ENCODE measurements around the gene PFN2. TPM values are rescaled to one million over a fixed set of nuclear protein-coding genes. Genes with fewer than 3 reads are reported as not detected.
"Not testable (repeated sequence)": the region's sequence is repeated elsewhere in the genome, so short reads cannot be mapped to it uniquely, and the experiment has no call there.

The PFN2 gene
- total RNA-seq, 2 experiments from 2014 or later: 0.53 TPM; not detected in 1

DNA sequence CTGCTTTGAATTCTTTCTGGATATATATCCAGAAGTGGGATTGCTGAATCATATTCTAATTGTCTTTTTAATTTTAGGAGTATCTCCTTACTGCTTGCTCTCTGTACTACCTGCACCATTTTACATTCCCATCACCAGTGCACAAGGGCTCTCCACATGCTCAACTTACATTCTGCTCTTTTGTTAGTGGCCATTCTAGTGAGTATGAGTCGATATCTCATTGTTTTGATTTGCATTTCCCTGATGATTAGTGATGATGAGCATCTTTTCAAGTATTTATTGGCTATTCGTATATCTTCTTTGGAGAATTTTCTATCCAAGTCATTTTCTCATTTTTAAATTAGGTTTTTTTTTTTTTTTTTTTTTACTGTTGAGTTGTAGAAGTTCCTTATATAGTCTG is 29.5 kb downstream of the PFN2 start:
- ATAC-seq: no peak
- no peaks in the 10 kb centered on the region for H3K27me3 Mint-ChIP-seq (ENCODE audit: low read depth)
- ChIA-PET POLR2A (no interaction called here), CTCF (no interaction called here)
- no peak overlapping the region for H3K27ac Mint-ChIP-seq
- no peak for DNase-seq
- H3K4me3 Mint-ChIP-seq: no peak overlapping the region
- H3K9me3 Mint-ChIP-seq (ENCODE audit: insufficient read depth): peaks cover 3% of the 10 kb centered on the region
- H3K36me3 Mint-ChIP-seq (ENCODE audit: low read depth): peaks cover 22% of the 10 kb centered on the region
- H3K4me1 Mint-ChIP-seq (ENCODE audit: low read depth): no peaks in the 10 kb centered on the region

DNA sequence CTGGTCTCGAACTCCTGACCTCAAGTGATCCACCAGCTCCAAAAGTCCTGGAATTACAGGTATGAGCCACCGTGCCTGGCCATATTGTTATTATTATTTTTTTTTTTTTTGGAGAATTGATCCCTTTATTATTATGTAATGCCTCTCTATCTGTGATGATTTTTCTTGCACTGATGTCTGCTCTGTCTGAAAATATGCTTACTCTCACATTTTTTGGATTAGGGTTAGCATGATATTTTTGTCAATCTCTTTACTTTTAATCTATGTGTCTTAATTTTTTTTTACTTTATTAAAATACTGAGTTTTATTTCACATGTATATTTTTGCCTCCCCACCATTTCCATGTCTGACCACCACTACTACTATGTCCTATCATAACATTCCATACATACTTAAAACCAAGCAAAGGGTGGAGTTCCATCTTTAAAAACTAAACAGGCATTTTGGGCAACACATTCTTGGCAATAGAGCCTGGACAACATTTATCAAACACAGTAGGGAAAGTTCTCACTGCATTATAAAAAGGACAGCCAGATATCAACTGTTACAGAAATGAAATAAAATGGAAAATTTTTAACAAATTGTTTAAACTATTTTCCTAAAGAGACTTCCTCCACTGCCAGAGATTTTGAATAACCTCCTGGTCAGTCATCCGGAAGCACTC is 32.2 kb downstream of the PFN2 start:
- H3K27ac Mint-ChIP-seq; H3K4me3 Mint-ChIP-seq; H3K4me1 Mint-ChIP-seq (ENCODE audit: low read depth); DNase-seq; H3K9me3 Mint-ChIP-seq (ENCODE audit: insufficient read depth); ATAC-seq; CTCF ChIA-PET; POLR2A ChIA-PET; H3K27me3 Mint-ChIP-seq (ENCODE audit: low read depth): not testable (repeated sequence)
- H3K36me3 Mint-ChIP-seq (ENCODE audit: low read depth): peaks cover 13% of the 10 kb centered on the region

DNA sequence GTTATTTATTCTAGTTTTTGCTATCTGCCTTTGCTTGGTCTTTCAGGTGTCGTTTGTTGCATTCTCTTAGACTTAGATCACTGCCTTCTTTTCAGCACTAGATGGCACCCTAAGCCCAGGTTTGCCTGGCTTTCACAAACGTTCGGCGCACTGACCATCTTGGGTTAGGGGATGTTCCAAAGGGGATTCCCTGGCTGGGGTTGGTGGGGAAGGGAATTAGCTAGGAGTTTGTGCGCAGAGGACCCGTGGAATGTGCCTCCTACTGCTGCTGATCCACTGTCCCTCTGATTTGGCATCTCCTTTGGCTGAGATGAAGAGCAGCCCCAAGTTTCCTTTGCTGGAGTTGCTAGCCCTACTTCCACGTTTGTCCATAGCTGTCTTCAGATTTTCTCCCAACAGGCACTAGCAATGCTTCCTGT is 33.9 kb downstream of the PFN2 start:
- ChIA-PET POLR2A (no interaction called here), CTCF (interaction anchor here (1.1 to 3.3 kb wide), 7 partner anchors 15 to 282 kb away, joined by 3 to 14 read pairs (median 4); no protein-coding TSS in a partner anchor)
- no peak overlapping the region for H3K27ac Mint-ChIP-seq
- peak; percentile 35 for DNase-seq
- no peaks in the 10 kb centered on the region for H3K9me3 Mint-ChIP-seq (ENCODE audit: insufficient read depth)
- H3K4me1 Mint-ChIP-seq (ENCODE audit: low read depth): peaks cover 3% of the 10 kb centered on the region
- no peaks in the 10 kb centered on the region for H3K27me3 Mint-ChIP-seq (ENCODE audit: low read depth)
- no peak overlapping the region for H3K4me3 Mint-ChIP-seq
- ATAC-seq: no peak
- H3K36me3 Mint-ChIP-seq (ENCODE audit: low read depth): peaks cover 14% of the 10 kb centered on the region

DNA sequence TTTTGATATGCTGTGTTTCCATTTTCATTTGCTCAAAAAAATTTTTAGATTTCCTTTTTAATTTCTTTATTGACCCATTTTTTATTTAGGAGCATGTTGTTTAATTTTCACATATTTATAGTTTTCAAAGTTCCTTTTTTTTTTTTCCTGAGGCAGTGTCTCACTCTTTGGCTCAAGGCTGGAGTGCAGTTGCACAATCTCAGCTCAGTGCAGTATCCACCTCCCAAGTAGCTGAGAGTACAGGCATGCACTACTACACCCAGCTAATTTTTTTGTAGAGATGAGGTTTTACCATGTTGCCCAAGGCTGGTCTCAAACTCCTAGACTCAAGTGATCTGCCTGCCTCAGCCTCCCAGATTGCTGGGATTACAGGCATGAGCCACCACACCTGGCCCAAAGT is 36.2 kb downstream of the PFN2 start:
- peaks cover 3% of the 10 kb centered on the region for H3K4me1 Mint-ChIP-seq (ENCODE audit: low read depth)
- H3K9me3 Mint-ChIP-seq (ENCODE audit: insufficient read depth): no peaks in the 10 kb centered on the region
- peaks cover 22% of the 10 kb centered on the region for H3K36me3 Mint-ChIP-seq (ENCODE audit: low read depth)
- ChIA-PET CTCF (interaction anchor here (1.3 kb wide), 1 partner anchor 12 kb away, joined by 4 read pairs; no protein-coding TSS in a partner anchor), POLR2A (no interaction called here)
- no peak for ATAC-seq
- no peak overlapping the region for H3K4me3 Mint-ChIP-seq
- H3K27ac Mint-ChIP-seq: no peak overlapping the region
- no peak for DNase-seq
- H3K27me3 Mint-ChIP-seq (ENCODE audit: low read depth): no peaks in the 10 kb centered on the region

DNA sequence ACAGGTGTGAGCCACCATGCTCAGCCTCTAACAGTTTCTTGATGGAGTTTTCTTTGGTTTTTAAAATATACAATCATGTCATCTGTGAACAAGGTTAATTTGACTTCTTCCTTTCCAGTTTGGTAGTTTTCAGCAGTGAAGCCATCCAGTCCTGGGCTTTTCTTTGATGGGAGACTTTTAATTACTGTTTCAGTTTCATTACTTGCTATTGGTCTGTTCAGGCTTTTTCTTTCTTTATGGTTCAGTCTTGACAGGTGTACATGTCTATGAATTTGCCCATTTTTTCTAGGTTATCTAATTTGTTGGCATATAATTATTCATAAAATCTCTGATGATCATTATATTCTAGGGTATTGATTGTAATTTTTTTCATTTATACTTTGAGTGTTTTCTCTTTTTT is 36.8 kb downstream of the PFN2 start:
- DNase-seq (no peak), ATAC-seq (no peak)
- Mint-ChIP-seq H3K4me1 (ENCODE audit: low read depth) (peaks cover 3% of the 10 kb centered on the region), H3K9me3 (ENCODE audit: insufficient read depth) (no peaks in the 10 kb centered on the region), H3K27me3 (ENCODE audit: low read depth) (no peaks in the 10 kb centered on the region), H3K27ac (no peak overlapping the region), H3K4me3 (no peak overlapping the region), H3K36me3 (ENCODE audit: low read depth) (peaks cover 28% of the 10 kb centered on the region)
- CTCF ChIA-PET: no interaction called here
- POLR2A ChIA-PET: no interaction called here

DNA sequence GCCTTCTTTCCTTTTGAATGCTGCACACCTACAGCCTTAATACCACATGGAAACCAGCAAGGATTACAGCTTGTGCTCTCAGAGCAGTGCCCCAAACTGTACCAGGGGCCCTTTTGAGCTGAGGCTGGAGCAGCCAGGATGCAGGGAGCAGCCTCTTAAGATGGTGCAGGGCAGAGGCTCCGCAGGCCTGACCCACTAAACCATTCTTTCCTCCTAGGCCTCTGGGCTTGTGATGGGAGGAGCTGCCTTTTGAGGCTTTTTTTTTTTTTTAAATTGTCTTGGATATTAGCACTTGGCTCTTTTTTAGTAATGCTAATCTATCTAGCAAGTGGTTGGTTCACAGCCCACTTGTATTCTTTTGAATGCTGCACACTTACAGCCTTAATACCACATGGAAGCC is 37.7 kb downstream of the PFN2 start:
- CTCF ChIA-PET: no interaction called here
- H3K27me3 Mint-ChIP-seq (ENCODE audit: low read depth): no peaks in the 10 kb centered on the region
- DNase-seq (no peak), ATAC-seq (no peak)
- peaks cover 3% of the 10 kb centered on the region for H3K4me1 Mint-ChIP-seq (ENCODE audit: low read depth)
- H3K27ac Mint-ChIP-seq: no peak overlapping the region
- peaks cover 28% of the 10 kb centered on the region for H3K36me3 Mint-ChIP-seq (ENCODE audit: low read depth)
- no peaks in the 10 kb centered on the region for H3K9me3 Mint-ChIP-seq (ENCODE audit: insufficient read depth)
- no peak overlapping the region for H3K4me3 Mint-ChIP-seq
- POLR2A ChIA-PET: no interaction called here

DNA sequence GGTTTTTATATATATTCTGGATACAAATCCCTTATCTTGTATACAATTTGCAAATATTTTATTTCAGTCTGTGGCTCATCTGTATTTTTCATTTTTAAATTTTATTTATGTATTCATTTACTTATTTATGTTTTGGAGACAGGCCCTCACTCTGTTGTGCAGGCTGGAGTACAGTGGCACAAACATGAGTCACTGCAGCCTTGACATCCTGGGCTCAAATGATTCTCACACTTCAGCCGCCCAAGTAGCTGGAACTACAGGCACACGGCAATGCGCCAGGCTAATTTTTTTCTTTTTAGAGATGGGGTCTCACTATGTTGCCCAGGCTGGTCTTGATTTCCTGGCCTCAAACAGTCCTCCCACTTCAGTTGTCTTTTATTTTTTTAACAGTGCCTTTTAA is 50.6 kb downstream of the PFN2 start:
- Mint-ChIP-seq H3K9me3 (ENCODE audit: insufficient read depth) (no peaks in the 10 kb centered on the region), H3K4me3 (no peak overlapping the region)

DNA sequence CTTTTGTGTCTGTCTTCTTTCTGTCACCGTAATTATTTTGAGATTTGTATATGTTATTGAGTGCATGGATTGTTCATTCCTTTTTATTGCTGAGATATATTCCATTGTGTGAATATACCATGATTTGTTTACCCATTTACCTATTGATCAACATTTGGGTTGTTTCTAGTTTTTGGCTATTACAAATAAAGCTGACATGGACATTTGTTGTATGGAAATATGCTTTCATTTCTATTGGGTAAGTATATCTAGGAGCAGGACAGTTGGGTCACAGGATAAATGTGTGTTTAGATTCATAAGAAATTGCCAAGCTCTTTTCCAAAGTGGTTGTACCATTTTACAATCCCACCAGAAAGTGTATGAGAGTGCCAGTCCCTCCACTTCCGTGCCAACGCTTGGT is 51.2 kb downstream of the PFN2 start:
- ATAC-seq: no peak
- CTCF ChIA-PET: interaction anchor here (0.6 kb wide), 1 partner anchor 18 kb away, joined by 3 read pairs; no protein-coding TSS in a partner anchor

More for the DNA sequence above, 50.6 kb downstream of the PFN2 start:
- CTCF ChIA-PET: no interaction called here
- Mint-ChIP-seq H3K27me3 (ENCODE audit: low read depth) (no peaks in the 10 kb centered on the region), H3K36me3 (ENCODE audit: low read depth) (peaks cover 24% of the 10 kb centered on the region), H3K27ac (no peak overlapping the region), H3K4me1 (ENCODE audit: low read depth) (no peaks in the 10 kb centered on the region)
- DNase-seq (no peak), ATAC-seq (no peak)
- POLR2A ChIA-PET: no interaction called here

DNA sequence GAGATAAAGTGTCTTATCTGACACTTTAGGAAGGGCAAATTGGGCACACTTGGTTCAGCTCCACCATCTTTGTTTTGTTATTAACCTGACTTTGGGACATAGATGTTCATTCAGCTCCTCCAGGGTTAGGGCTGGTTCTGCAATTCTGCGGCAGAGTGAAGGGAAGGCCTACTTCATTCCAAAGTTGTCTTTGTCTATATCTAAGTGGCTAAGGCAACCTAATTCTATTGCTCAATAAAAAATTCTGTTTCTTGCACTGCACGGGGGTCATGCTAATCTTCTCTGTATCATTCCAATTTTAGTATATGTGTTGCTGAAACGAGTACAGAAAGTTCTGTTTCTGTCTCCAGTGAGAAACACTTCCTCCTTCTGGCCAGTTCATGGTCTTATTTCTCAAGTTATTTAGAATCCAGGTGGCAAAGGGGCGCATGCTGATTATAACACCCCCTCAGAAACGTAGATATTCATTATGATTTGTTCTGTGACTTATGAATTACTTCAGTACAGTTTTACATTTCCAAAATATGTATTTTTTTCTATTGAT is 53.5 kb downstream of the PFN2 start:
- no peaks in the 10 kb centered on the region for H3K4me1 Mint-ChIP-seq (ENCODE audit: low read depth)
- ChIA-PET POLR2A (no interaction called here), CTCF (no interaction called here)
- H3K27me3 Mint-ChIP-seq (ENCODE audit: low read depth): no peaks in the 10 kb centered on the region
- peaks cover 30% of the 10 kb centered on the region for H3K36me3 Mint-ChIP-seq (ENCODE audit: low read depth)
- no peak for ATAC-seq
- no peak for DNase-seq
- H3K27ac Mint-ChIP-seq: no peak overlapping the region
- H3K4me3 Mint-ChIP-seq: no peak overlapping the region
- H3K9me3 Mint-ChIP-seq (ENCODE audit: insufficient read depth): no peaks in the 10 kb centered on the region

More for the DNA sequence above, 51.2 kb downstream of the PFN2 start:
- Mint-ChIP-seq H3K4me3 (no peak overlapping the region), H3K4me1 (ENCODE audit: low read depth) (no peaks in the 10 kb centered on the region), H3K27me3 (ENCODE audit: low read depth) (no peaks in the 10 kb centered on the region), H3K9me3 (ENCODE audit: insufficient read depth) (no peaks in the 10 kb centered on the region), H3K27ac (no peak overlapping the region), H3K36me3 (ENCODE audit: low read depth) (peaks cover 24% of the 10 kb centered on the region)
- no peak for DNase-seq
- POLR2A ChIA-PET: no interaction called here

Other genes with a start within 250 kb of the PFN2 start
- 10 to 100 TPM; 32.3 to 35.1 TPM for gene COMMD2, start 218.4 kb downstream of the PFN2 start, total RNA-seq
- gene ANKUB1, start 178.3 kb downstream of the PFN2 start, total RNA-seq: not detected
- gene RNF13, start 157.7 kb downstream of the PFN2 start, total RNA-seq: 10 to 100 TPM; 30.6 to 31.3 TPM

Measured in activated CD8-positive, alpha-beta T cell treated with anti-CD3 and anti-CD28 coated beads, Interleukin-2, amount 10 ng/mL, durations not matched to agents 7 days and 5 days (primary cell).